ENCODE data around the gene CNOT6.

CNOT6 gene

GRCh38 chr5:180586204-180586603, 92.0 kb downstream of the CNOT6 start:
- TF ChIP-seq ZFP30 (CRISPR knock-in tag; IDR thresholded peaks at IDR 0.05) (no peak), GLIS3 (CRISPR knock-in tag; IDR thresholded peaks at IDR 0.05) (no peak), ZFP3 (CRISPR knock-in tag; IDR thresholded peaks at IDR 0.05) (no peak), ZNF8 (CRISPR knock-in tag; IDR thresholded peaks at IDR 0.05) (no peak)
- no peak for ATAC-seq

GRCh38 chr5:180586870-180587269, 92.7 kb downstream of the CNOT6 start:
- ATAC-seq: no peak
- no peak for TF ChIP-seq ZNF8 (CRISPR knock-in tag; IDR thresholded peaks at IDR 0.05)
- no peak for TF ChIP-seq CREB5 (CRISPR knock-in tag; IDR thresholded peaks at IDR 0.05; ENCODE audit: low read depth)
- TF ChIP-seq ZFP30 (CRISPR knock-in tag; IDR thresholded peaks at IDR 0.05): no peak
- TF ChIP-seq ZFP3 (CRISPR knock-in tag; IDR thresholded peaks at IDR 0.05): no peak
- TF ChIP-seq BACH2 (CRISPR knock-in tag; IDR thresholded peaks at IDR 0.05; ENCODE audit: borderline replicate concordance): no peak
- no peak for TF ChIP-seq TCF4 (CRISPR knock-in tag; IDR thresholded peaks at IDR 0.05; ENCODE audit: borderline replicate concordance)
- TF ChIP-seq CSRNP3 (CRISPR knock-in tag; IDR thresholded peaks at IDR 0.05): no peak
- TF ChIP-seq, protein P1, sequence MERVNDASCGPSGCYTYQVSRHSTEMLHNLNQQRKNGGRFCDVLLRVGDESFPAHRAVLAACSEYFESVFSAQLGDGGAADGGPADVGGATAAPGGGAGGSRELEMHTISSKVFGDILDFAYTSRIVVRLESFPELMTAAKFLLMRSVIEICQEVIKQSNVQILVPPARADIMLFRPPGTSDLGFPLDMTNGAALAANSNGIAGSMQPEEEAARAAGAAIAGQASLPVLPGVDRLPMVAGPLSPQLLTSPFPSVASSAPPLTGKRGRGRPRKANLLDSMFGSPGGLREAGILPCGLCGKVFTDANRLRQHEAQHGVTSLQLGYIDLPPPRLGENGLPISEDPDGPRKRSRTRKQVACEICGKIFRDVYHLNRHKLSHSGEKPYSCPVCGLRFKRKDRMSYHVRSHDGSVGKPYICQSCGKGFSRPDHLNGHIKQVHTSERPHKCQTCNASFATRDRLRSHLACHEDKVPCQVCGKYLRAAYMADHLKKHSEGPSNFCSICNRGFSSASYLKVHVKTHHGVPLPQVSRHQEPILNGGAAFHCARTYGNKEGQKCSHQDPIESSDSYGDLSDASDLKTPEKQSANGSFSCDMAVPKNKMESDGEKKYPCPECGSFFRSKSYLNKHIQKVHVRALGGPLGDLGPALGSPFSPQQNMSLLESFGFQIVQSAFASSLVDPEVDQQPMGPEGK (CRISPR knock-in tag; IDR thresholded peaks at IDR 0.05; ENCODE audit: borderline replicate concordance): no peak
- no peak for TF ChIP-seq PPARA (CRISPR knock-in tag; IDR thresholded peaks at IDR 0.05; ENCODE audit: borderline replicate concordance)
- no peak for TF ChIP-seq ZC3H10 (CRISPR knock-in tag; IDR thresholded peaks at IDR 0.05)
- TF ChIP-seq ISL1 (CRISPR knock-in tag; IDR thresholded peaks at IDR 0.05): no peak
- TF ChIP-seq ESRRG (CRISPR knock-in tag; IDR thresholded peaks at IDR 0.05): no peak
- TF ChIP-seq ARNTL (CRISPR knock-in tag; IDR thresholded peaks at IDR 0.05; ENCODE audit: borderline replicate concordance, low read depth): no peak
- no peak for TF ChIP-seq ZNF565 (CRISPR knock-in tag; conservative IDR thresholded peaks at IDR 0.05; ENCODE audit: low read depth)
- no peak for TF ChIP-seq TOX (CRISPR knock-in tag; IDR thresholded peaks at IDR 0.05; ENCODE audit: borderline replicate concordance)
- no peak for TF ChIP-seq ZNF70 (CRISPR knock-in tag; IDR thresholded peaks at IDR 0.05)
- no peak for TF ChIP-seq POU6F1 (CRISPR knock-in tag; IDR thresholded peaks at IDR 0.05; ENCODE audit: borderline replicate concordance, low read depth)
- no peak for TF ChIP-seq GLIS3 (CRISPR knock-in tag; IDR thresholded peaks at IDR 0.05)

GRCh38 chr5:180589771-180590542, 95.8 kb downstream of the CNOT6 start:
- ATAC-seq: peak; percentile 12; the same call in 2 of the 3 replicates
- TF ChIP-seq, protein P1 (CRISPR knock-in tag; IDR thresholded peaks at IDR 0.05; ENCODE audit: borderline replicate concordance): no peak
- TF ChIP-seq GLIS3 (CRISPR knock-in tag; IDR thresholded peaks at IDR 0.05): no peak
- TF ChIP-seq ZNF70 (CRISPR knock-in tag; IDR thresholded peaks at IDR 0.05): no peak
- TF ChIP-seq OSR1 (CRISPR knock-in tag; IDR thresholded peaks at IDR 0.05): no peak
- TF ChIP-seq ESRRG (CRISPR knock-in tag; IDR thresholded peaks at IDR 0.05): no peak
- no peak for TF ChIP-seq ARNTL (CRISPR knock-in tag; IDR thresholded peaks at IDR 0.05; ENCODE audit: borderline replicate concordance, low read depth)
- TF ChIP-seq ZC3H10 (CRISPR knock-in tag; IDR thresholded peaks at IDR 0.05): no peak
- no peak for TF ChIP-seq BACH2 (CRISPR knock-in tag; IDR thresholded peaks at IDR 0.05; ENCODE audit: borderline replicate concordance)
- no peak for TF ChIP-seq RARB (CRISPR knock-in tag; IDR thresholded peaks at IDR 0.05)
- no peak for TF ChIP-seq TCF4 (CRISPR knock-in tag; IDR thresholded peaks at IDR 0.05; ENCODE audit: borderline replicate concordance)
- TF ChIP-seq CREB5 (CRISPR knock-in tag; IDR thresholded peaks at IDR 0.05; ENCODE audit: low read depth): no peak
- TF ChIP-seq, protein P2, sequence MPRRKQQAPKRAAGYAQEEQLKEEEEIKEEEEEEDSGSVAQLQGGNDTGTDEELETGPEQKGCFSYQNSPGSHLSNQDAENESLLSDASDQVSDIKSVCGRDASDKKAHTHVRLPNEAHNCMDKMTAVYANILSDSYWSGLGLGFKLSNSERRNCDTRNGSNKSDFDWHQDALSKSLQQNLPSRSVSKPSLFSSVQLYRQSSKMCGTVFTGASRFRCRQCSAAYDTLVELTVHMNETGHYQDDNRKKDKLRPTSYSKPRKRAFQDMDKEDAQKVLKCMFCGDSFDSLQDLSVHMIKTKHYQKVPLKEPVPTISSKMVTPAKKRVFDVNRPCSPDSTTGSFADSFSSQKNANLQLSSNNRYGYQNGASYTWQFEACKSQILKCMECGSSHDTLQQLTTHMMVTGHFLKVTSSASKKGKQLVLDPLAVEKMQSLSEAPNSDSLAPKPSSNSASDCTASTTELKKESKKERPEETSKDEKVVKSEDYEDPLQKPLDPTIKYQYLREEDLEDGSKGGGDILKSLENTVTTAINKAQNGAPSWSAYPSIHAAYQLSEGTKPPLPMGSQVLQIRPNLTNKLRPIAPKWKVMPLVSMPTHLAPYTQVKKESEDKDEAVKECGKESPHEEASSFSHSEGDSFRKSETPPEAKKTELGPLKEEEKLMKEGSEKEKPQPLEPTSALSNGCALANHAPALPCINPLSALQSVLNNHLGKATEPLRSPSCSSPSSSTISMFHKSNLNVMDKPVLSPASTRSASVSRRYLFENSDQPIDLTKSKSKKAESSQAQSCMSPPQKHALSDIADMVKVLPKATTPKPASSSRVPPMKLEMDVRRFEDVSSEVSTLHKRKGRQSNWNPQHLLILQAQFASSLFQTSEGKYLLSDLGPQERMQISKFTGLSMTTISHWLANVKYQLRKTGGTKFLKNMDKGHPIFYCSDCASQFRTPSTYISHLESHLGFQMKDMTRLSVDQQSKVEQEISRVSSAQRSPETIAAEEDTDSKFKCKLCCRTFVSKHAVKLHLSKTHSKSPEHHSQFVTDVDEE (CRISPR knock-in tag; IDR thresholded peaks at IDR 0.05): no peak
- TF ChIP-seq PPARA (CRISPR knock-in tag; IDR thresholded peaks at IDR 0.05; ENCODE audit: borderline replicate concordance): no peak
- no peak for TF ChIP-seq TOX (CRISPR knock-in tag; IDR thresholded peaks at IDR 0.05; ENCODE audit: borderline replicate concordance)
- no peak for TF ChIP-seq ZNF565 (CRISPR knock-in tag; conservative IDR thresholded peaks at IDR 0.05; ENCODE audit: low read depth)
- no peak for TF ChIP-seq ZFP3 (CRISPR knock-in tag; IDR thresholded peaks at IDR 0.05)
- TF ChIP-seq ZNF8 (CRISPR knock-in tag; IDR thresholded peaks at IDR 0.05): no peak
- no peak for TF ChIP-seq ISL1 (CRISPR knock-in tag; IDR thresholded peaks at IDR 0.05)
